WTC11 (cell line): Measurements from ENCODE around the gene FCHO1. TPM values are rescaled to one million over a fixed set of nuclear protein-coding genes. Genes with fewer than 3 reads are reported as not detected.
A peak's percentile ranks its signal among the peaks of the same experiment; 100 is the strongest.

Experiments used
- ATF6 ChIP-seq: sonication (generic); formaldehyde crosslinking; IDR thresholded peaks from 2 replicates; pipeline ENCODE4 v1.8.1; 2023; ENCODE audit warnings: mild to moderate bottlenecking, missing genetic modification reagents
- CBFB ChIP-seq: sonication (generic); formaldehyde crosslinking; IDR thresholded peaks from 2 replicates; pipeline ENCODE4 v1.8.1; 2022; ENCODE audit warnings: mild to moderate bottlenecking, low read depth, missing genetic modification reagents
- CREB1 ChIP-seq: sonication (generic); formaldehyde crosslinking; IDR thresholded peaks from 2 replicates; pipeline ENCODE4 v1.8.0; 2023; ENCODE audit warnings: mild to moderate bottlenecking, missing genetic modification reagents
- E2F5 ChIP-seq: sonication (generic); formaldehyde crosslinking; IDR thresholded peaks from 2 replicates; pipeline ENCODE4 v1.8.1; 2022; ENCODE audit warnings: mild to moderate bottlenecking, moderate library complexity, missing genetic modification reagents
- HMGA2 ChIP-seq: fragments of 250-450 bp; sonication (Bioruptor Pico); IDR thresholded peaks from 2 replicates; pipeline ENCODE4 v1.4.0; 2021; ENCODE audit warnings: mild to moderate bottlenecking, moderate library complexity
- HMGXB4 ChIP-seq: sonication (generic); formaldehyde crosslinking; IDR thresholded peaks from 2 replicates; pipeline ENCODE4 v1.8.1; 2023; ENCODE audit warnings: mild to moderate bottlenecking, moderate library complexity, missing genetic modification reagents
- IRF2 ChIP-seq: sonication (generic); formaldehyde crosslinking; IDR thresholded peaks from 2 replicates; pipeline ENCODE4 v1.8.0; 2022; ENCODE audit warnings: low read depth, missing genetic modification reagents, borderline replicate concordance
- SMAD4 ChIP-seq: sonication (generic); formaldehyde crosslinking; IDR thresholded peaks from 2 replicates; pipeline ENCODE4 v1.8.0; 2022; ENCODE audit warnings: mild to moderate bottlenecking, missing genetic modification reagents
- TCF7 ChIP-seq: sonication (generic); formaldehyde crosslinking; IDR thresholded peaks from 2 replicates; pipeline ENCODE4 v1.8.0; 2022; ENCODE audit warnings: mild to moderate bottlenecking, low read depth, missing genetic modification reagents, moderate library complexity
- USF1 ChIP-seq: sonication (generic); formaldehyde crosslinking; IDR thresholded peaks from 2 replicates; pipeline ENCODE4 v1.8.0; 2022; ENCODE audit warnings: mild to moderate bottlenecking, missing genetic modification reagents
- ZNF263 ChIP-seq: sonication (generic); formaldehyde crosslinking; IDR thresholded peaks from 2 replicates; pipeline ENCODE4 v1.8.1; 2022; ENCODE audit warnings: low read depth, mild to moderate bottlenecking, moderate library complexity, missing genetic modification reagents
- ZNF281 ChIP-seq: sonication (generic); formaldehyde crosslinking; IDR thresholded peaks from 2 replicates; pipeline ENCODE4 v1.8.0; 2023; ENCODE audit warnings: mild to moderate bottlenecking, missing genetic modification reagents
- ZNF425 ChIP-seq: fragments of 250-450 bp; sonication (Bioruptor Pico); conservative IDR thresholded peaks from 2 replicates; pipeline ENCODE4 v1.9.0; 2021; ENCODE audit warnings: mild to moderate bottlenecking
- ZNF532 ChIP-seq: fragments of 250-450 bp; sonication (Bioruptor Pico); IDR thresholded peaks from 2 replicates; pipeline ENCODE4 v1.9.0; 2021; ENCODE audit warnings: mild to moderate bottlenecking, borderline replicate concordance
- total RNA-seq: library from RNA; stranded (reverse); gene quantifications from 3 replicates; pipeline ENCODE4 v1.2.3, GENCODE V29; 2021
- TF ChIP-seq, protein P1 (sequence below): sonication (generic); formaldehyde crosslinking; IDR thresholded peaks from 2 replicates; pipeline ENCODE4 v1.8.0; 2022; ENCODE audit warnings: mild to moderate bottlenecking, missing genetic modification reagents
- TF ChIP-seq, protein P2 (sequence below): fragments of 250-450 bp; sonication (Bioruptor Pico); IDR thresholded peaks from 2 replicates; pipeline ENCODE4 v1.9.0; 2021; ENCODE audit warnings: mild to moderate bottlenecking

The FCHO1 gene
- total RNA-seq, 1 experiment from 2014 or later: 26.8 TPM

- TF ChIP-seq HMGXB4 (CRISPR knock-in tag) (peak; percentile 50; the same call in 1 of the 2 replicates), IRF2 (CRISPR knock-in tag) (no peak), ZNF425 (no peak), HMGA2 (no peak), ATF6 (CRISPR knock-in tag) (no peak), TCF7 (CRISPR knock-in tag) (no peak), CBFB (CRISPR knock-in tag) (no peak), ZNF263 (CRISPR knock-in tag) (no peak), ZNF281 (CRISPR knock-in tag) (no peak), ZNF532 (CRISPR knock-in tag) (no peak), SMAD4 (CRISPR knock-in tag) (no peak), CREB1 (CRISPR knock-in tag) (no peak), USF1 (CRISPR knock-in tag) (peak; percentile 58; the same call in 1 of the 2 replicates), E2F5 (no peak)
- TF ChIP-seq, protein P1, sequence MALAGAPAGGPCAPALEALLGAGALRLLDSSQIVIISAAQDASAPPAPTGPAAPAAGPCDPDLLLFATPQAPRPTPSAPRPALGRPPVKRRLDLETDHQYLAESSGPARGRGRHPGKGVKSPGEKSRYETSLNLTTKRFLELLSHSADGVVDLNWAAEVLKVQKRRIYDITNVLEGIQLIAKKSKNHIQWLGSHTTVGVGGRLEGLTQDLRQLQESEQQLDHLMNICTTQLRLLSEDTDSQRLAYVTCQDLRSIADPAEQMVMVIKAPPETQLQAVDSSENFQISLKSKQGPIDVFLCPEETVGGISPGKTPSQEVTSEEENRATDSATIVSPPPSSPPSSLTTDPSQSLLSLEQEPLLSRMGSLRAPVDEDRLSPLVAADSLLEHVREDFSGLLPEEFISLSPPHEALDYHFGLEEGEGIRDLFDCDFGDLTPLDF: no peak
- TF ChIP-seq, protein P2, sequence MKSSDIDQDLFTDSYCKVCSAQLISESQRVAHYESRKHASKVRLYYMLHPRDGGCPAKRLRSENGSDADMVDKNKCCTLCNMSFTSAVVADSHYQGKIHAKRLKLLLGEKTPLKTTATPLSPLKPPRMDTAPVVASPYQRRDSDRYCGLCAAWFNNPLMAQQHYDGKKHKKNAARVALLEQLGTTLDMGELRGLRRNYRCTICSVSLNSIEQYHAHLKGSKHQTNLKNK: no peak
Observed at GRCh38 chr19:17718947-17719711, 32.1 kb upstream of the FCHO1 start, which contains the start of gene MAP1S (continued).
